HL-60 (cell line): ENCODE measurements around the gene CD300C.
"Not testable (repeated sequence)": the region's sequence is repeated elsewhere in the genome, so short reads cannot be mapped to it uniquely, and the experiment has no call there.

Experiments used
- DNase-seq, 2 experiments: peaks; one replicate each; pipeline ENCODE4 v3.0.0-alpha.2; 2010 to 2020; ENCODE audit warnings: low read depth in 1 of 2, low spot score in 1 of 2
- H3K27ac ChIP-seq: fragments of 250-450 bp; sonication (Bioruptor Pico); replicated peaks from 2 replicates; pipeline ENCODE4 v1.5.1; 2020; ENCODE audit warnings: mild to moderate bottlenecking, moderate library complexity
- H3K27me3 ChIP-seq: fragments of 250-450 bp; sonication (Bioruptor Pico); 2 replicates; pipeline ENCODE4 v1.5.1; 2021; ENCODE audit warnings: mild to moderate bottlenecking, moderate library complexity; ENCODE audit not compliant: insufficient read depth, poor library complexity, severe bottlenecking
- H3K4me3 ChIP-seq: replicated peaks from 2 replicates; pipeline ENCODE4 v1.5.1; 2011; ENCODE audit warnings: mild to moderate bottlenecking, control low read depth, low read length; ENCODE audit not compliant: insufficient read depth
- CTCF ChIP-seq: IDR thresholded peaks from one replicate; pipeline ENCODE4 v1.5.1; 2011; ENCODE audit warnings: low read length, control low read depth, inconsistent platforms; ENCODE audit not compliant: insufficient read depth
- GABPA ChIP-seq: IDR thresholded peaks from 2 replicates; pipeline ENCODE4 v1.6.1; 2012; ENCODE audit warnings: low read depth
- POLR2AphosphoS5 ChIP-seq: IDR thresholded peaks from 2 replicates; pipeline ENCODE4 v1.6.1; 2012; ENCODE audit warnings: low read depth
- REST ChIP-seq: IDR thresholded peaks from 2 replicates; pipeline ENCODE4 v1.6.1; 2012; ENCODE audit warnings: low read depth; ENCODE audit not compliant: insufficient replicate concordance
- SPI1 ChIP-seq: IDR thresholded peaks from 2 replicates; pipeline ENCODE4 v1.6.1; 2012; ENCODE audit warnings: low read depth, mild to moderate bottlenecking, borderline replicate concordance

Gene CD300C

GRCh38 chr17:74558882-74559519 lies 13.1 kb upstream of the CD300C start:
- DNase-seq, result no peak
- no peak overlapping the region for H3K27ac ChIP-seq
- H3K4me3 ChIP-seq, result no peak overlapping the region
- TF ChIP-seq CTCF, result no peak
- no peak for TF ChIP-seq SPI1
- TF ChIP-seq GABPA, result no peak
- no peak for TF ChIP-seq REST
- TF ChIP-seq POLR2AphosphoS5, result no peak
- no peaks in the 10 kb centered on the region for H3K27me3 ChIP-seq

GRCh38 chr17:74558402-74558801 lies 12.5 kb upstream of the CD300C start:
- not testable (repeated sequence) for H3K27ac ChIP-seq, H3K4me3 ChIP-seq, DNase-seq, H3K27me3 ChIP-seq

GRCh38 chr17:74555427-74555940 lies 9.6 kb upstream of the CD300C start:
- H3K27ac ChIP-seq, result no peak overlapping the region
- no peak overlapping the region for H3K4me3 ChIP-seq
- DNase-seq, result no peak
- TF ChIP-seq CTCF (no peak), REST (no peak), POLR2AphosphoS5 (no peak), SPI1 (no peak), GABPA (no peak)
- no peaks in the 10 kb centered on the region for H3K27me3 ChIP-seq

- DNase-seq, result no peak
- H3K4me3 ChIP-seq, result no peak overlapping the region
- no peak for TF ChIP-seq SPI1
- no peak for TF ChIP-seq POLR2AphosphoS5
- no peak overlapping the region for H3K27ac ChIP-seq
- H3K27me3 ChIP-seq, result no peaks in the 10 kb centered on the region
These were observed 9.0 kb upstream of the CD300C start for GRCh38 chr17:74554909-74555308.

- no peaks in the 10 kb centered on the region for H3K27me3 ChIP-seq
- no peak overlapping the region for H3K27ac ChIP-seq
- H3K4me3 ChIP-seq, result no peak overlapping the region
- TF ChIP-seq REST (no peak), GABPA (no peak), CTCF (no peak), POLR2AphosphoS5 (no peak), SPI1 (no peak)
- DNase-seq, result no peak
These were observed 6.1 kb upstream of the CD300C start for GRCh38 chr17:74552037-74552436.
